Neural cell (in vitro differentiated cells): Measurements from ENCODE around the gene PCDHA9.

Experiments
- CTCF ChIP-seq: fragments of 450-650 bp; IDR thresholded peaks from 2 replicates; pipeline ENCODE4 v1.5.1; 2014; ENCODE audit warnings: antibody characterized with exemption, mild to moderate bottlenecking, moderate library complexity; ENCODE audit not compliant: poor library complexity, severe bottlenecking
- EZH2 ChIP-seq: fragments of 200-600, 300-800 bp; shearing (Covaris generic), sonication (generic); IDR thresholded peaks from 2 replicates; pipeline ENCODE4 v1.6.1; 2014; ENCODE audit warnings: antibody characterized with exemption, low read length, borderline replicate concordance, mild to moderate bottlenecking; ENCODE audit not compliant: insufficient read depth, poor library complexity, severe bottlenecking
- POLR2AphosphoS5 ChIP-seq: IDR thresholded peaks from 2 replicates; pipeline ENCODE4 v1.6.1; 2012
- RAD21 ChIP-seq: fragments of 450-650 bp; conservative IDR thresholded peaks from 2 replicates; pipeline ENCODE4 v1.6.1; 2014; ENCODE audit warnings: antibody characterized with exemption, mild to moderate bottlenecking, moderate library complexity
- REST ChIP-seq: IDR thresholded peaks from 2 replicates; pipeline ENCODE4 v1.6.1; 2012; ENCODE audit warnings: borderline replicate concordance
- SMC3 ChIP-seq: fragments of 450-650 bp; conservative IDR thresholded peaks from 2 replicates; pipeline ENCODE4 v1.6.1; 2014; ENCODE audit warnings: antibody characterized with exemption, mild to moderate bottlenecking, moderate library complexity; ENCODE audit not compliant: poor library complexity
- TAF1 ChIP-seq: IDR thresholded peaks from 2 replicates; pipeline ENCODE4 v1.6.1; 2012; ENCODE audit warnings: low read depth

GRCh38 chr5:140801494-140801841 is 46.7 kb upstream of the PCDHA9 start:
- TF ChIP-seq CTCF (no peak), EZH2 (no peak), RAD21 (no peak), REST (no peak), TAF1 (no peak), SMC3 (no peak), POLR2AphosphoS5 (no peak)
